ENCODE results near the gene SLCO2B1. TPM values are rescaled to one million over a fixed set of nuclear protein-coding genes. Genes with fewer than 3 reads are reported as not detected.

Gene SLCO2B1
- total RNA-seq, 4 donors from 2014 or later = 1.9 to 17.6 (median 5.0) TPM

DNA sequence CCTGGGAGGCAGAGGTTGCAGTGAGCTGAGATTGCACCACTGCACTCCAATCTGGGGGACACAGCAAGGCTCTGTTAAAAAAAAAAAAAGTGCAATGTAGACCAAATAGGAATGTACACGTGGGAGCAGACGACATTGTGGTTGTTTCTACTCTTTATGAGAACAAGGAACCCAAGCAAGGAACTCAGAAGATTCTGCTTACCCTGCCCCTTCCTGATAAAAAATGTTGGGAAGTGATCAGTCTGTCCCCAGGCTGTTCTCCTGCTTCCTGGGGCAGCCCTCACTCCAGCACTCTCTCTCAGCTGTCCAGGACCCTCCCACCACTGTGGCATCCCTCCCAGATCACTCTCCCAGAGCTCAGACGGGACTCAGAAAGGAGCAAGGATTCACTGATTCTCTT lies 31.8 kb downstream of the SLCO2B1 start:
- DNase-seq = no peak
- peaks cover 0 to 3% of the 10 kb centered on the region in 2 donors for H3K4me1 ChIP-seq
- H3K27ac ChIP-seq = no peak overlapping the region
- no peaks in the 10 kb centered on the region for H3K36me3 ChIP-seq
- in situ Hi-C loops (cut with MboI; ENCODE audit: low sequenced_read_pairs in 4 of 4) = no loop called here
- no peaks in the 10 kb centered on the region for H3K9me3 ChIP-seq
- no peak overlapping the region for H3K4me3 ChIP-seq
- intact Hi-C loops (cut with DNase I; ENCODE audit: low total_unique reads) = no loop called here
- no peak for TF ChIP-seq POLR2A (IDR thresholded peaks at IDR 0.05)
- TF ChIP-seq, protein P1, sequence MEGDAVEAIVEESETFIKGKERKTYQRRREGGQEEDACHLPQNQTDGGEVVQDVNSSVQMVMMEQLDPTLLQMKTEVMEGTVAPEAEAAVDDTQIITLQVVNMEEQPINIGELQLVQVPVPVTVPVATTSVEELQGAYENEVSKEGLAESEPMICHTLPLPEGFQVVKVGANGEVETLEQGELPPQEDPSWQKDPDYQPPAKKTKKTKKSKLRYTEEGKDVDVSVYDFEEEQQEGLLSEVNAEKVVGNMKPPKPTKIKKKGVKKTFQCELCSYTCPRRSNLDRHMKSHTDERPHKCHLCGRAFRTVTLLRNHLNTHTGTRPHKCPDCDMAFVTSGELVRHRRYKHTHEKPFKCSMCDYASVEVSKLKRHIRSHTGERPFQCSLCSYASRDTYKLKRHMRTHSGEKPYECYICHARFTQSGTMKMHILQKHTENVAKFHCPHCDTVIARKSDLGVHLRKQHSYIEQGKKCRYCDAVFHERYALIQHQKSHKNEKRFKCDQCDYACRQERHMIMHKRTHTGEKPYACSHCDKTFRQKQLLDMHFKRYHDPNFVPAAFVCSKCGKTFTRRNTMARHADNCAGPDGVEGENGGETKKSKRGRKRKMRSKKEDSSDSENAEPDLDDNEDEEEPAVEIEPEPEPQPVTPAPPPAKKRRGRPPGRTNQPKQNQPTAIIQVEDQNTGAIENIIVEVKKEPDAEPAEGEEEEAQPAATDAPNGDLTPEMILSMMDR (IDR thresholded peaks at IDR 0.05 in 4 of 5, conservative IDR thresholded peaks at IDR 0.05 in 1 of 5) = no peak
- no peak for ATAC-seq
- no peaks in the 10 kb centered on the region for H3K27me3 ChIP-seq

DNA sequence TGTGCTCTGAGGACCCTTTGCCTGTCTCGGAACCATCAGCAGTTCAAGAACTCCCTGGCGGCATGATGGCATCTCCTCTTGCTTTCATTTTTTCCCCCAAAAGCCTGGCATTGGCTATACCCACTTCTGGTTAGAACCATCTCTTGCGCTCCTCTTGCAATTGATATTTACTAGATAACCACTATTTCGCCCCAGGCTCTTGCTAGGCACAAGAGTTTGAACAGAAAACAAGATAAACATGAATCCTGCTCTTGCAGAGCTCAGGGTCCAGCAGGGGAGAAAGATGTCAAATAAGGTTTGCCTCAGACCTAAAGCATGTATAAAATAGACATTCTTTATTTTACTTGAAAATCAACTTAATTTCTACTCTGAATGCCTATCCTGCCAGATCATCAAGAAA lies 33.1 kb downstream of the SLCO2B1 start:
- Histone ChIP-seq H3K36me3 (no peaks in the 10 kb centered on the region), H3K27ac (no peak overlapping the region), H3K4me1 (peaks cover 0 to 3% of the 10 kb centered on the region in 2 donors), H3K9me3 (no peaks in the 10 kb centered on the region), H3K27me3 (no peaks in the 10 kb centered on the region), H3K4me3 (no peak overlapping the region)
- intact Hi-C loops (cut with DNase I; ENCODE audit: low total_unique reads) = no loop called here
- no peak for TF ChIP-seq POLR2A (IDR thresholded peaks at IDR 0.05)
- TF ChIP-seq, protein P1 (IDR thresholded peaks at IDR 0.05 in 4 of 5, conservative IDR thresholded peaks at IDR 0.05 in 1 of 5) = no peak
- DNase-seq = no peak
- ATAC-seq = no peak
- in situ Hi-C loops (cut with MboI; ENCODE audit: low sequenced_read_pairs in 4 of 4) = no loop called here

DNA sequence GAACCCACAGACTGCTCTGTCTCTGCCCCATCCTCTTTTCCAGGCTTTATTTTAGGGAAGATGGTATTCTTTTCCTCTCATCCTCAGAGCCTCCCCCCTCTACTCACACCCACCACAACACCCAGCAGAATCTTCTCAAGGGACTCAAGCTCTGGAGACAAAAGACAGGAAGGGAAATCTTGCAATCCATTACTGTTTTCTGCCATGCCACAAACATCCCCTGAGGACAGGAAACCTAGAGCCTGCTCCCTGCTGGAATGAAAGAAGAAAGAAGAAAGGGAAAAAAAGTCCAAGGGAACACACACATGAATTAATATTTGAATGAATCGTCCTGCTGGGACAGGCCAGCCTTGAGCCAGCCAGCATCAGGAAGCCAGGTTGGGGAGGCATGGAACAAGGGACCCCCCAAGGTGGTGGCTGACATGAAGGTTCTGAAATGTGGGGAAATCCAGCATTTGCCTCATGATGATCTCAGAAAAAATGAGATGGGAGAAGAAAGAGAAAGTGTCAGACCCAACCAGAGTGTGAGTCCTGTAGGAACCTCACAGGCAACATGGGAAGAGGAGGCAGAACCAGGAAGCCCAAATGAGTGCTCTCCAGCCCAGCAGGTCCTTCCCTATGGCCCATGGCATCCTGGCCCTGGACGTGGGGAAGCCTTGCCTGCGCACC lies 34.0 kb downstream of the SLCO2B1 start:
- Histone ChIP-seq H3K9me3 (no peaks in the 10 kb centered on the region), H3K4me1 (peaks cover 0 to 3% of the 10 kb centered on the region in 2 donors), H3K36me3 (no peaks in the 10 kb centered on the region), H3K27me3 (no peaks in the 10 kb centered on the region), H3K4me3 (no peak overlapping the region), H3K27ac (no peak overlapping the region)
- DNase-seq (no peak), ATAC-seq (no peak)
- TF ChIP-seq, protein P1 (IDR thresholded peaks at IDR 0.05 in 4 of 5, conservative IDR thresholded peaks at IDR 0.05 in 1 of 5) = no peak
- no peak for TF ChIP-seq POLR2A (IDR thresholded peaks at IDR 0.05)
- intact Hi-C loops (cut with DNase I; ENCODE audit: low total_unique reads) (no loop called here), in situ Hi-C loops (cut with MboI; ENCODE audit: low sequenced_read_pairs in 4 of 4) (no loop called here)

DNA sequence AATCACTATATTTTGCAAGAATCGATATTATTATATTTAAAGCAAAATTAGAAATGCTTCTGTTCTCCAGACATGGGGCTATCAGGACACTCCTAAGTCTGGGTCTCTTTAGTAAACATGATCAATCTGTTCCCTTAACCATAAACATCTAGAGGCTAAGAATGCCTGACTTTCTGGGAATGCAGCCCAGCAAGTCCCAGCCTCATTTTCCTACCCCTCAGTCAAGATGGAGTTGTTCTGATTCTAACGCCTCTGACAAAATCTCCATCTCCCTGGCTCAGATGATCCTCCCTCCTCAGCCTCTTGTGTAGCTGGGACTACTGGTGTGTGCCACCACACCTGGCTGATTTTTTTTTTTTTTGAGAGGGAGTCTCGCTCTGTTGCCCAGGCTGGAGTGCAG lies 35.0 kb downstream of the SLCO2B1 start:
- no peak for DNase-seq
- peaks cover 0 to under 1% of the 10 kb centered on the region in 2 donors for H3K4me1 ChIP-seq
- in situ Hi-C loops (cut with MboI; ENCODE audit: low sequenced_read_pairs in 4 of 4) (no loop called here), intact Hi-C loops (cut with DNase I; ENCODE audit: low total_unique reads) (no loop called here)
- no peak overlapping the region for H3K27ac ChIP-seq
- TF ChIP-seq, protein P1 (IDR thresholded peaks at IDR 0.05 in 4 of 5, conservative IDR thresholded peaks at IDR 0.05 in 1 of 5) = no peak
- no peak for TF ChIP-seq POLR2A (IDR thresholded peaks at IDR 0.05)
- no peaks in the 10 kb centered on the region for H3K9me3 ChIP-seq
- no peak overlapping the region for H3K4me3 ChIP-seq
- no peak for ATAC-seq
- H3K27me3 ChIP-seq = no peaks in the 10 kb centered on the region
- no peaks in the 10 kb centered on the region for H3K36me3 ChIP-seq

DNA sequence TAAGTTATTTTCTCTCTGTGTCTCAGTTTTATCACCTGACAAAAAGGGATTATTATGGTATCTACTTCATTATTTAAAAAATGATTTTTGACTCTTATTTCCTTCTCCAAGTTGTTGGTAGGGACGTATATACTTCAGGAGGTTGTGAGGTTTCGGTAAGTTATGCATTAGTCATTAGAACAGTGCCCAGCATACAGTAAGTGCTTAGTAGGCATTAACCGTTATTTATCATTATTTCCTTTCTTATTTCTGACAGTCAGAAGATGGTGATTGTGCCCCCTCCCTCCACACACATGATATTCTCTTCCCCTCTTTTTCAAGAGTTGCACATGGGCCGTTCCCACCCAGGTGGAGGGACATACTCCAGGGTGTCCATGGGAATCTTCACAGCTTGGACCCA lies 36.1 kb downstream of the SLCO2B1 start:
- Histone ChIP-seq H3K27me3 (no peaks in the 10 kb centered on the region), H3K27ac (no peak overlapping the region), H3K4me3 (no peak overlapping the region), H3K4me1 (no peaks in the 10 kb centered on the region), H3K9me3 (no peaks in the 10 kb centered on the region), H3K36me3 (no peaks in the 10 kb centered on the region)
- in situ Hi-C loops (cut with MboI; ENCODE audit: low sequenced_read_pairs in 4 of 4) (no loop called here), intact Hi-C loops (cut with DNase I; ENCODE audit: low total_unique reads) (no loop called here)
- no peak for ATAC-seq
- no peak for DNase-seq
- no peak for TF ChIP-seq POLR2A (IDR thresholded peaks at IDR 0.05)
- TF ChIP-seq, protein P1 (IDR thresholded peaks at IDR 0.05 in 4 of 5, conservative IDR thresholded peaks at IDR 0.05 in 1 of 5) = no peak

All from gastrocnemius medialis (tissue), 4 donors.